HG03521 (cell line): Measurements from ENCODE around the gene GGCX.

ENCODE experiments used
- ATAC-seq: cut with Tn5 transposase; IDR thresholded peaks from one replicate; pipeline ENCODE4 v1.9.1; 2021; ENCODE audit warnings: mild to moderate bottlenecking, moderate library complexity; ENCODE audit not compliant: unreplicated experiment

The GGCX gene

GRCh38 chr2:85522090-85522647 lies 39.1 kb downstream of the GGCX start:
- ATAC-seq: no peak

DNA sequence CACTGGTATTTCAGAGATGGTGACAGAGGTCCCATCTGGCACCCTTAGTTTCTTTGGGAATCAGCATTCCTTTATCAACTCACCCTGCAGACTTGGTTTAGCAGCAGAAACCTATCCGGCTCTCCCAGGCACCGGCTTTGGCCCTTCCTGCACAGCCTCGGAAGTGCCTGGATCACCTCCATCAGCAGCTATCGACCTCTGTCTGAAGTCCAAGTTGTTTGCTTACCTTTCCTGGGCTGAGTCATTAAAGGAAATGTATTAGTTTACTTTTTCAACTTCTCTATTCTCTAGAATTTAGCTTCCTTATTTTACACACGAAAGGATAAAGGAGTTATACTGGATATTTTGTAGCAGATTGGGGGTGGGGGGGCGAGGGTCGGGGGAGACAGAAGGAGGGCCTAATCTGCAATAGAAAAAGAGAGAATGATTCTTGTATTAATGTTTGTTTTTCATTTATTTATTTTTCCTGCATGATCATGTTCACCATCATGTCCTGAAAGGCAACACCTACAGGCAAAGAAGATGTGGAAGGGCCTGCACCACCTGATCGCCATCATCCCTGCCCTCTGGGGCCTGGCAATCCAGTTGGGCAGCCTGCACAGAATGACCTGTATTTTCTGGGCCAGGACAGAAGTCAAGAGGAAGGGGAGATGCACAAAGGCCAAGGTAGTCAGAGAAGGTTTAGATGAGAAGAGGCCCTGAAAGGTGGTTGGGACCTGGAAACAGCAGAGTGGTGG lies 44.5 kb downstream of the GGCX start:
- ATAC-seq: no peak

DNA sequence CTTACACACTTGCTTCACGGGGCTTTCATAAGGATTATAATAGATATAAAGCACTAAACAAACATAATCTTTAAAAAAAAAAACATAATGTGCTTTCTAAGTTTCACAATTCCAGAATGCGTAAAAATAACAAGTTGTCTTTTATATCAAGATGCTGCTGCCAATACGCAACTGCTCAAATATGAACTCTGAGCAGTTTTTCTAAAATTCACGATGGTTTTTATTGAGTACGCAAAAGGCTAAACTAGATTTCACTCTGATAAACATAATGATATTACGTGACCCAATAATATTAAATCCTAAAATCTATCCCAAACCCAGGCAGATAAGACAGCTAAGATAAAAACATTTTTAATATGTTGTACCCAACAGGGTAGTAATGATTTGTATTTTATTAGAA lies 47.0 kb downstream of the GGCX start:
- ATAC-seq: no peak

DNA sequence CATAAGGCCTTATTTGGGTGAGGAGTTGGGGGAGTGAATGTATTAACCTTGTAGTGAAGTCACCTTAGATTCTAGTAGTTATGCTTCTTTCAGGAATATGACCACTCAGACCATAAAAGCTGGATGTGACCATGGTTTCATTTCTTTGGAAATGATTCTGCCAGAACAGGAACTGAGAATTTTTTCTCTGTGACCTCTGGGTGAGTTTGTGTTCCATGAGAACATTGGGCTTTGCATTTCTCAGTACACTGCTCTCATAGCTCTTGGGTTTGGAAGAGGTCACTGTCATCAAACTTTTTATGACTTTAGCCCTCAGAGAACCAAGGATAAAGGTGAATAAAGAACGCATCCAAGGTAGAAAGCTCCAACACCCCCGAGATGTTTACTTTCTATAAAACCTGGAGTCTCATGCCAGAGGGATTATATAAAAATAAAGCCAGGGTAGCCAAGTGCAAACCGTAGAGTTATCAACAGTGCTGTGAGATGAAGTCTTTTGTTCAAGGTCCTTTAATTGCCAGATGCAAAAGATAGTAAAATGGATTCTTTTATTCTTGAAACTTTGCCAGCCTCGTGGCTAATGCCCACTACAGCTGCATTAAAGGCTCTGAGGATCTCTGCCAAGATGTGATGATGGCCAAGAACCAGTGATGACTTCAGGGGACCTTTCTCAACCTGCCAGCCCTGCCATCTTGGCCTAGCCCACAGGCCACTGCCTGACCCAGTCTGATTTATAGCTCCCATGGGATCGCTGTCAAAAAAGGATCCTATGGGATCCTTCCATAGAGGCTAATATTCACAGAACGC lies 50.1 kb downstream of the GGCX start:
- ATAC-seq: no peak

DNA sequence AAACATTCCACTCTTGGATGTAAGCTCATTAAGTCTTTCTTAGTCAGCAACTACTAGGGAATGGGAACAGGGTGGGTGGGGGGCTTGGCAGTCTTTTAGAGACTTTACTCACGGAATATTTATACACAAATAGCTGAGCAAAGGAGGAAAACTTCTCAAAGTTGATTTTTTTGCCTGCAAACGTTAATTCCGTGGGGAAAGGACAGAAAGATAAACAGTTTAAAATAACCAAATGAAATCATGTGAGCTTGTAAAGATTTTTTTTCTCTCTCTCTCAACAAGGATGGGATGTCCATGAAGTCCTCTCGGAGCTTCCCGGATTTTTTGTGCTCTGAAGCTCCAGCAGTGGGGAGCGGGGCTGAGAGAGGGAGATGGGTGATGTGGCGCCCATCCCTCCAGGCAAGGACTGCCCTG lies 54.5 kb downstream of the GGCX start:
- ATAC-seq: no peak

DNA sequence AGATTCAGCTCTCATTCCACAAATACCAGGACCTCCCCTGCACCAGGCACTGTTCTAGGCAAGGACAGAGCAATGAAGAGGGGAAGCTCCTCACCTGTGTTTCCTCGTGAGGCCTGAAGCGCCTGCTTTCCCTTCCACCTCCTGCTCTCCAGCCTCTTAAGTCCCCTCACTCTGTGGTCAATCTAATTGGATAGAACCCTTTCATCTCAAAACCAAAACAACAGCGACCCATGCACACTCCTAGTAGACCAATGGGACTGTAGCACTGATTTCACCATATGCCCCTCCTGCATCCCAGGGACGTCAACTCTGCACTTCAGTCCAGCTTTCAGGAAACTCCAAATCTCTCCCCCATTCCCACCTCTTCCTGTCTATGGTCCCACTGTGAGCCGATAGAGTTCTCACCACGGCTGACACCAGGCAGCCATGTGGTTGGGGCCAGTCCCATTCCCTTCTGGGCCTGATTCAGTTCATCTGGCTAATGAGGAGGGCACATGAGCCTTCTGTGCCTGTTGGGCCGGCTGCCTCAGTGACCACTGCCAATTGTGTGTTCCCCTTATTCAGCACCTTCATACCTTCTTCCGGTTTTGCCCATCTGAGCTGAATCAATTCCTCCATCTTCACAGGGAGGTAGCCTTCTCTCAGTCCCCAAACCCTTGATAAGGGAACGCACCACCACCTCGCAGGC lies 55.6 kb downstream of the GGCX start:
- ATAC-seq: no peak

GRCh38 chr2:85504778-85505261 lies 56.5 kb downstream of the GGCX start:
- no peak for ATAC-seq

GRCh38 chr2:85503851-85504777 lies 57.2 kb downstream of the GGCX start:
- ATAC-seq: no peak

GRCh38 chr2:85503168-85503850 lies 58.0 kb downstream of the GGCX start:
- no peak for ATAC-seq

GRCh38 chr2:85502720-85503119 lies 58.6 kb downstream of the GGCX start:
- no peak for ATAC-seq

- ATAC-seq: no peak
These were observed 60.0 kb downstream of the GGCX start for GRCh38 chr2:85501248-85501647.

DNA sequence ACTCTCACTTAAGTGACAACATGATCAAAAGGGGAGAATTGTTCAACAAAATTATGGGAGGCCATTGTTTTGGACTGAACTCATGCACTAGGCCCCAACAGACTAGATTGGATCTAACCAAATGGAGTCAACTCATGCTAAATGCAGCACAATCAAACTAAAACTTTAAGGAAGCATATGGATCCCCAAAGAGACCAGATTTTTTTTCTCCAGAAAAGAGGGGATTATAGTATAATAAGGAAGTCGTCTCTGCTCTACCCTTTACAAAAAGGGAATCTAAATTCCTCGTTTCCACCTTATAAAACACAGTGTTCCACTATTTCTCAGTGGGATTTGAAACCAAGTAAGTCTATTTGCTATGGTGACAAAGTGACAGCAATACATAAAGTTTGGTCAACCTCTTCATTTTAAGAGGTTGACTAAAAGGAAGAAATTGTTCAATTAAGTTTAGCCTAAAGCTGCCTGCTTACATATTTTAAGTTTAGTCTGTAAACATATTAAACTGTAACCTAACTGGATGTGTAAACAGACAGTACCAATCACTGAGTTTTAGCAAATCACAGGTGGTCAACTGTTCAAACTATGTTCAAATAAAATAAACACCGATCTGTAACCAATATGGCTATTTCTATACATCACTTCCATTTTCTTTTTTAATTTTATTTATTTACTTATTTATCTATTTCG lies 63.2 kb downstream of the GGCX start:
- no peak for ATAC-seq

GRCh38 chr2:85496436-85496835 lies 64.9 kb downstream of the GGCX start:
- no peak for ATAC-seq
